Ureter (tissue), 1 donor: ENCODE data around the gene ERCC6. TPM values are rescaled to one million over a fixed set of nuclear protein-coding genes. Genes with fewer than 3 reads are reported as not detected.

ENCODE experiments used
- DNase-seq: peaks from one replicate; pipeline ENCODE4 v3.0.0-alpha.2; 2020; ENCODE audit warnings: low spot score
- total RNA-seq: library from RNA; stranded (reverse); gene quantifications from one replicate; pipeline ENCODE4 v1.2.4, GENCODE V29; 2023
- donor health status: DM: yes; HTN: yes; CAD: no.

The ERCC6 gene
- total RNA-seq, 1 donor from 2014 or later: 28.0 TPM

DNA sequence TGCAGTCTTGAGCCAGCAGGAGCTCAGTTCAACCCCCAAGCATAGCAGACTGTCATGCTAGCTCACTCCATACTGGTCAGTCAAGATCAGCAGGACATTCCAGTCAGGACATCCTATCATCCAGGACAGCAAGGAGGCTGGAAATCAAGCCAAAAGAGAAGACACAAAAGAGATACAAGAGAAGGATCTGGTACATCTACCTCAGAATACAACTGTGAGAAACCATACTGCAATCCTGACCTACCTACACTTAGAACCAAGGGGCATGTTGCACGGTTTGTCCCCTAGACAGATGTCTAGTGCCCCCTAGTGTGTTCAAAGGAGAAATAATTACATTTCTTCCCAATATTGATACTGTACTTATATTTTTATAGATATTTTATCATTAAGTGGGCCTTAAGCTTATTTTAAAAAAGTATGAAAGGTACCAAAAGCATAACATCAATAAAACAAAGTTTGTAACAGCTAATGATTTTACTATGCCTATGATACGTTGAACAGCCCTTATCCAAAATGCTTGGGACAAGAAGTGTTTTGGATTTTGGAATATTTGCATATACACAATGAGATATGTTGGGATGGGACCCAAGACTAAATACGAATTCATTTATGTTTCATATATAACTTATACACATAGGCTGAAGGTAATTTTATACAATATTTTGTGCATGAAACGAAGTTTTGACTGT is 26.7 kb downstream of the ERCC6 start:
- no peak for DNase-seq

DNA sequence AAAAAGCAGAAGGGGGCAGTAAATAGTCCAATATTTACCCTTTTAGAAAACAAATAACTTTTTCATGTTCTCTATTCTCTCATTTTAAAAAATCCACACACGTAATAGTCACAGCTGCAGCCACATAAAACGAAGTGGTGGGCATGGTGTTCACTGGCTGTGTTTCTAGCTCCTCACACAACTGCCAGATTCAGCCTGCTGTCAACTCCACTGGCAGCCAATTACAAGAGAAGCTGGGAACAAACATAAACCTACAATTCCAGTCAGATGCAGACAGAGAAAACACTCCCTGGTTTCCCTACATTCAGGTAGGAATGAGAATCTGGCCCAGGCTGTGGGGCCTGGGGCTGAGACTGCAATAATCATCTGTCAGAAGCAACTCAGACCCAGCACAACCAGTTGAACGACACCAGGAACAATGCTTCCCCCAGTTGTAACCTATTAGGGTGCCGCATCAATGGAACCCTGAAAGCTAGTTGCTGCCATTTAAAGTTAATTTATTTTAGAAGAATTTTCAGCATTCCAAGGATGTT is 29.1 kb downstream of the ERCC6 start:
- no peak for DNase-seq

DNA sequence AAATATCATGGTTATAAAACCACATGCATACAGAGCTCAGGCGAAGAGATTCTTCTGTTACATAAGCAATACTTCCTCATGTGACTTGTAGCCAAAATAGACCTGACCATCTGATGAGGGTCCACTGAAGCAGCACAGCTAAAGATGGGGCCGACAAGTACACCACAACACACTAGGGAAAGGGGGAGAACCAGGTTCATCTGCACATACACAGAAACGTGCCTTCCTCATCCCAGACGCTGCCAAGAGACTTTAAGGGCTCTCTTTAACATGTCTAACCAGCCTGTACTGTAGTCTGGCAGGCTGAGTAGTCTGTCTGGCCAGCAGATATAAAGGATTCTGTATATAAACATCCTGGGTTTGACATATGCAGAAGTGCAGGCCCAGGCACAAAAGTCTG is 30.3 kb downstream of the ERCC6 start:
- DNase-seq: no peak

DNA sequence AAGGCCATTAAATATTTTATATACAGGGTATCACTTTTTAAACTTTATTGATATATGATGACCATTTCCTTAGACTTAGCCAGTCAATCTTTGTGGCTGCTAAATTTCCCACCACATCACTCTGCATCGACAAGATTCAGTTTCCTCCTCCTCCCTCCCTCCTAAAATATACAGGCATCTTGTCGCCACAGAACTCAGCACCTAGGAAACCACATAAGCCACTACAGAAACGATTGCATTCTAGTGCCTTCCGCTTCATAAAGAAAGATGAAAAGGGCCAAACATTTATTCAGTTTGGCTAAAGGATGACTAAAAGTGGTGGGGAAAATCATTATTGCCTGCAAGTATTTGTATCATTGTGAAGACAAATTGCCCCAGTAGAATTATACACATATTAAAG is 30.7 kb downstream of the ERCC6 start:
- DNase-seq: no peak

DNA sequence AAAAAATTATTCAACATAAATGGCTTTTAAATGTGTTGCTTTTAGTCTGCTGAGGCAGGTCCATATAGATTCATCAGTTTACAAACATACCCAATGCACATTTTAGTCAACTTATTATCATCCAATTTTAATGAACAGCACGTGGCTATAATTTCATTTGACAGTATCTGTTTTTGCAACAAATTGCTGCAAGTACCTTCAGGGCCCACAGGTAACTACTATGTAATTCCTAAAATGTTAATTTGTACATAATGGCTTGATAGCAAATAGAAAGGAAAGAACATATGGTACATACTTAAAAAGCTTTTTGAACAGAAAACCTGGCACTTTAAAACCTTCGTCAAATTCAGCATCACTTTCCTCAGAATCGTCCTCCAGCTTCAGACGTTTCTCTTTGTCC is 33.3 kb downstream of the ERCC6 start:
- DNase-seq: no peak

DNA sequence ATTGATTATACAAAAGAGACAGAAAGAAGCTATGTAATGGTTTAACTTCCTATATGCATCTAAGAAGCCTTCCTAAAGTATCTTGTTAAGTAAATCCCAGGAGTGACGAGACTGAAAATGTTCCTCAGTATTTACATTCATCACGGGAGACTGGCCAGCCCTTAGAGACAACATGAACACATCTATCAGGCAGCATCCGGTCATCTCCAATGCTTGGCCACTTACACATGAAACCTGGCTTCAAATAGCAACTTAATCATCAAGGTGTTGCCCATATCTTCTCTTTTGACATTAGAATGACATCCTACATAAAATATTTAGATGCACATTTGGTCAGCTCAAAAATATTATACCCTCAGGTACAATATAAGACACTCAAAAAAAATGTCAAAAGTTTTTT is 33.8 kb downstream of the ERCC6 start:
- DNase-seq: no peak

DNA sequence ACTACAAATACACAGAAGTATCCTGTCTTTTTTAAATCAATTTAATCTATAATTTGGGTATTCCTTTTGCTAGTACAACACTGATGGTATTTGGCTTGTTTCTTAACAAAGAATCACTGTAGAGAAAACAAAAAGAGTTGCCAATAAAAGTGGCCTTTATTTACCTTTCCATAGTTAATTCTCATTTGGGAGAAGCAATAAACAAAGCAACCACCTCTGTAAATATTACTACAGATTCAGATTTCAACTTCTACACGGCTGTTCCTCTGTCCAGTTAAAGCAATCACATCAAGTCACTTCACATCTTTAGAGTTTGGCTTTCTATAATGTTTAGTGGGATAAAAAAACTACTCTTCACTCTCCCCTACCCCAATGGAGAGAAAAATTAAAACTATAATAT is 34.4 kb downstream of the ERCC6 start:
- no peak for DNase-seq

DNA sequence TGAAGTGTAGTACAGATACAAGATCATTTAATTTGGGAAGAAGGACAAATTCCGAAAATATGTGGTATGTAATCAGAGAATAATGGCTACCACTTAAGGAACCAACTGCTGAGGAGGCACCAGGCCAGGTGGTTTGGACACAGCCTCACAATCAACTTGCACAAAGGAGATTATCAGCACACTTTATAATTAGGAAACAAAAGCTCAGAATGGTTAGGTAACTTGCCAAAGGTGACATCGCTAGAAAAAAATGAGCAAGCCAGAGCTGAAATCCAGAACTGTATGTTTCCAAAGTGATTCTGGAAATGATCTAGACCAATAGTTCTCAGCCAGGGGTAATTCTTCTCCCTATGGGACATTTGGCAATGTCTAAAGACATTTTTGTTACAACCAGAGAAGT is 36.6 kb downstream of the ERCC6 start:
- no peak for DNase-seq

DNA sequence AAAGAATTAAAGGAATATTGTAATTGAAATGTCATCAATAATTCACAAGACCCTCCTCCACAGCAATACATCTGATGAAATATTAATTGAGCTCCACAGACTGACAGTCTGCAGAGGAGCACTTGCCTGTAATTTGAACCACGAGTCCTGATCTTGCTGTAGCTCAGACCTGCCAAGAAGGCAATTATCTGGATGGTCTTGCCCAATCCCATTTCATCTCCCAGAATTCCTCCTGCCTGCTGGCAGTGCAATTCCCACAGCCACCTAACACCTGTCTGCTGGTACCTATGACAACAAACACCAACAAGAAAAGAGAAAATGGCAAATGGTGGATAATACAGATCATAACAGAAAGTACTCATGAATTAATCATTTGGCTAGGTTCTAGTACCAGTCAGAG is 38.5 kb downstream of the ERCC6 start:
- no peak for DNase-seq

DNA sequence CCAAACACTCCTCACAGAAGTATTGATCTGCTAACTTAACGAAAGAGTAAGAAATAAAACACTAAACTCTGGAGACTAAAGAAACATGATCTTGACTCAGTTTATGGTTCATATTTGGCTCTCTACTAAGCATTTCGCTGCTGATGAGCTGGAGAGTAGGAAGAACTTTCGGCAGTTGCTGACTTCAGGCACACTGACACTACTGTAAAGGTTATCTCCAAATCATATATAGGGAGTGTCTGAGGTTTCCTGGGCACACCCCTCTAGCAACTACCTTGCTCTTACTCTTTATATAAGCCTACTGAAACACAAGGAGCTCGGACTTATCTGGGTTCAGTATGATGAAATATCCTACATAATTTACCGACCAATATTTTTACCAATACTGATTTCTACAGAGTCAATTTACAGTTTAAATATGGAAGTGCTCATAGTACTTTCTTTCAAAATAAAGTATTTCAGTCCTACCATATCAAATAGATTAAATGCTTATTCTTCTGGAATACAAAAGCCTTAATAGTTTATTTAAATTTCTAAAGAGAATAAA is 39.5 kb downstream of the ERCC6 start:
- no peak for DNase-seq

DNA sequence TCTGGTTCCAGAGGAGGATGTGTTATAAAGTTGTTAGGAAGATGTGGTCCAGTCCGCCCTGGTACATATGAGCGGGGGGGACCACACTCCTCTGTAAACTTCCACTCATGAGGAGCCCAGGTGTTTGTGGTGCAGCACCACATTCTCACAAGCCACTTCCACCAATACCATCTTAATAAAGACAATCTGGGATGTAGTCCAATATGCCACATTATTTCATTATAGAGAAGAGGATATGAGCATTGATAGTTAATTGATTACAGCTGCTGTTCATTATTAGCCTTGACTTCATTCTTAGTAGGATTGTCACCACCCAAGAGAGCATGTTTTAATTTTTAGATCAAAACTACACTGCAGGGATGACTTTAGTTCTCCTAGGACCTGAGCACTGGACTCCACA is 40.5 kb downstream of the ERCC6 start:
- DNase-seq: no peak

DNA sequence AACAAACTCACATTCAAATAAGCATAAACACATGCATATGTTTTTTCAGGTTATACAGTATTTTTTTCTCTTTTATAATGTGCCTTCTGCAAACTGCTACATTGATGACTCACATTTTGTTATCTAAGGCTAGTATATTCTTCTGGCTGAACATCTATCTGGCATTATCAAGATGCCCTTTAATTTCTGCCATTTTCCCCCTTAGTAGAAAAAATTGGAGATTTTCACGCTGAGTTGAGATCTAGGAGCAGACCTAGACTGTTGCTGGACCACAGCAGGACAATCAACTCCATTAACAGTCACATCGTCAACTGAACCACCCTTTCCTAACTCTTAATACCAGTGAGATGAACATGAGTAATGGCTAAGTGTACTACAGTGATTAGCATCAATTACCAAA is 41.6 kb downstream of the ERCC6 start:
- DNase-seq: no peak

DNA sequence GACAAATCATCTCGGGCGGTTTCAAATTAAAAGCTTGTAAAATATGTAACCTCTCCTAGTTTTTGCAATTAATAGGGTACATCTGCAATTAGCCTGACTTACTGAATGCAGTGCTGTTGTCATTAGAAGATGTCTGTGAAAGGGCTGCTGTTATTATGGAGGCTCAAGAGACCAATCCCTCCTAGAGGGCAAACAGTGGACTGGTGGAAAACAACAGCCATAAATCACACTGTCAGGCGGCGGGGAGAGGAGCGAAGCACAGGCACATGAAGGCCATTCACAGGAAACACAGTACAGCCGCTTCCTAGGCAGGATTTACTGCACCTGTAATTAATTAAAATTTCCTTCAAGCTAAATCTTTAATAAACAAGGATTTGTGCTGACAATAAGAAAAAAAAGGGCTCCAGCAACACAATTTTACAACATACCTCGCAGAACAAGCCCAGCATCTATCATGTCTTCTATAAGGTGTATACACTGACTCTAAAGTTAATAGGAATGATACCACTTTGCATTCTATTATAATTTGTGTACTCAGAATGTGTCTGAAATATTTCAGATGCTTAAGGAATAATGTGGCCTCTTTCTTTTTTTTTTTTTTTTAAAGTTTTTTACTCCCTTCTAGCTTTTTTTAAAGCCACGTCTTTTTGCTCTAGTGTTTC is 50.7 kb downstream of the ERCC6 start:
- DNase-seq: no peak

DNA sequence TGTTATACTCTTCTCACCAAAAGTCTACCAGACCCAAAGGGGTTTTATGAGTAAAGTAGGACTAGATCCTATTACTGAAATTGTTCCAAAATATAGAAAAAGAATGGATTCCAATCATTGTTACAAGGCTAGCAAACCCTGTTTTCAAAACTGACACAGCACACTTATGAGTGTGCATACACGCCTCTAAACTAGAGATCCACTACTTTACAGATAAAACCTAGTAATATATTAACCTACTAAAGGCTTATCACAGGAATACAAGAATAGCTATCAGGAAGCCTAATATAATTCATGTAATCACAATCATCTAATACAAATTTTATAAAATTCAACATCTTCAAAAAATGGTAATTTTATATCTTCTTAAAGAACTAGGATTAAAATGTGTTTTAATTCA is 52.2 kb downstream of the ERCC6 start:
- no peak for DNase-seq

DNA sequence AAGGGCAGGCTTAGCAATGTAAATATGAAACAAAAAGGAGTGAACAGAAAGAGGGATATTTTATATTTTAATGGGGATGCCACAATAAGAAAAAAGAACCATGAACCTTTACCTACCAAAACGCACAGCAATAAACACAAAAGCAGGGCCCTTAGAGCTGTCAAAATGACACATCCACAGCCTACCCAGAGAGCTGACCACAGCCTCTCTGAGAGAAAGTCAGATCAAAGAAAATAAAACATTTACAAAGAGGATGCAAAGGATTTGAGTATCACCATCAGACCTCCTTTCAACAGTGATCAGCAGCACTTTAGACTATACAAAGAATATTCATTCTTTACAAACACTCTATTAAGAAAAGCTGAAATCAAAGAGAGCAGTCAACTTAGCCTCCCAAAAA is 52.9 kb downstream of the ERCC6 start:
- no peak for DNase-seq

DNA sequence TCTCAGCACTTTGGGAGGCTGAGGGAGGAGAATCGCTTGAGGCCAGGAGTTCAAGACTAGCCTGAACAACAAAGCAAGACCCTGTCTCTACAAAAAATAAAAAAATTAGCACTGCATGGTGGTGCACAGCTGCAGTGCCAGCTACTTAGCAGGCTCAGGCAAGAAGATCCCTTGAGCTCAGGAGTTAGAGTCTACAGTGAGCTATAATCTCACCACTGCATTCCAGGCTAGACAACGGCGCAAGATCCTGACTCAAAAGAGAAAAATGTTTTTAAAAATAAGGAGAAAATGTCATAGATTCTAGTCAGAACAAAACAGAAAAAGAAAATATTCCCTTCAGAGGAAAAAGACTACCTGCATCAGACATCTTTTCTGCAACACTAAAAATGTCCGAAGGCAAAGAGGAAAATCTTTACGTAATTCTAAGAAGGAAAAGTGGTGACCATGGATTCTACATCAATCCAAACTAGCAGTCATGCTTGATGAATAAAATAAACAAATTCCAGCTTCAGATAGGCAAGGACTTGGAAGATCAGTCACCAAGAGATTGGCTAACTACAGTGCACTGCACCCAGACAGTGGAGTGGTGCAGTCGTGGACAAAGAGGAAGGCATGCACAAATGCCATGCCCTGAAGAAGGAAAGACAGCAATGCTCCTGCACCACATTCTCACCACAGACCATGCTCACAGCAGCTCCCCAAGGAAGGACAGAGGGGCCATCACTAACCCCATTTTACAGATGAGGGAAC is 54.3 kb downstream of the ERCC6 start:
- DNase-seq: no peak

DNA sequence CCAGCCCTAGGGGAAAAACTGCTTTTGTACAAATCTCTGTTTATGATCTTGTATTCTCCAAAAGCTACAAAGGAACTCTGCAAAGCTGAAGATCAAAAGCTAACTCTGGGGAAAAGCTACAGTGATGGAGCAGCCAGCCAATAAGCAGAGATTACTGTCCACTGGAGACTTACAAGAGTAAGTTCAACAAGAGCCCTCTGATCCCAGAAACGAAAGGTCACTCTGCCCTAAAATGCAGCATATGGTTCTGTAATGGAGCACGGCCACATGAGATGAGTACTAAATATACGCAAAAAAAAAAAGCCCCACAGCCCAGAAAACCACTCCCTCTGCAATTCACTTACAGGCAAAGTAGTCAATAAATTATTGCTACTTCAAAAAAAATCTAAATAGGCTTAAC is 60.1 kb downstream of the ERCC6 start:
- no peak for DNase-seq

DNA sequence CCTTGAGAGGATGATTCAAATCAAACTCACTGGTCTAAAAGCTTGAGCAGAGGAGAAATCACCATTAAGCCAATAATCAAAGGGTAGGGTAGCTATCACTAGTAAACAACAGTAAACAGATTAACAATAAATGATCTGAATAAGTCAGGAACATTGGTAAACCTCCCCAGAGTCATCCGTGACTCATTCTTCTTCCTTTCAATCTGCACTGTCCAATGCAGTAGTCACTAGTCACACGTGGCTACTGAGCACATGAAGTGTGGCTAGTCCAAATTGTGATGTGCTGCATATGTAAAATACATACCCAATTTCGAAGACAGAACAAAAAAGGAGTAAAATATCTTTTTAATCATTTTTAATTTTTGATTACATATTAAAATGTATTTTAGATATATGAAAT is 64.0 kb downstream of the ERCC6 start:
- no peak for DNase-seq

DNA sequence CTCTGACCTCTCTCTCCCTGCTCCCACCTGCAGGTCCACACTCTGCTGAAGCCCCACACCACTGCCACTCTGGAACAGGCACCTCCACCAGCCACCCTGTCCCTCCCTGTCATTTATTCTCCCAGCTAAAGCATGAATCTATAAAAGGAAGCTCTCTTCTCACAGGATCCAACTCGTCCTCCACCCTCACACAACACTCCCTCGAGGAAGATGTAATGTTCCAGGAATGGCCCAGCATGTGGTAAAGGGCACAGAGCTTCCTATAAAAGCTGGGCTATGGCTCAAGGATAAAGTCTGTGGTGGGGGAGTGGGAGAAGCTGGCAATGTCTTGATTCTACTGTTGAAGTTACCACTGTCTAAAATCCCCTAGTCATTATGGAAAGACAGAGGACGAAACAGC is 67.4 kb downstream of the ERCC6 start:
- no peak for DNase-seq

DNA sequence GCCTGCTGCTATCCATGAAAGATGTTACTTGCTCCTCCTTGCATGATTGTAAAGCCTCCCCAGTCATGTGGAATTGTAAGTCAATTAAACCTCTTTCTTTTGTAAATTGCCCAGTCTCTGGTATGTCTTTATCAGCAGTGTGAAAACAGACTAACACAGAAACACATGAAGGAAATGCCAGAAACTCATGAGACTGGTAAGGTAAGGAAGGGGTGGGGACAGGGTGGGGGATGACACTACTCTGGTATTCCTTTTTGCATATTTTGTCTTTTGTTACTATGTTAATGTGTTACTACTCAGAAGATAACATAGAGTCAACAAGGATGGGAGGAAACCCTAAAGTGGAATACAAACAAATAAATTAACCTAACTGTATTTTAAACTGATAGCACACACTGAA is 73.2 kb downstream of the ERCC6 start:
- DNase-seq: no peak
